Measurements from ENCODE around the gene WWC2.

DNA sequence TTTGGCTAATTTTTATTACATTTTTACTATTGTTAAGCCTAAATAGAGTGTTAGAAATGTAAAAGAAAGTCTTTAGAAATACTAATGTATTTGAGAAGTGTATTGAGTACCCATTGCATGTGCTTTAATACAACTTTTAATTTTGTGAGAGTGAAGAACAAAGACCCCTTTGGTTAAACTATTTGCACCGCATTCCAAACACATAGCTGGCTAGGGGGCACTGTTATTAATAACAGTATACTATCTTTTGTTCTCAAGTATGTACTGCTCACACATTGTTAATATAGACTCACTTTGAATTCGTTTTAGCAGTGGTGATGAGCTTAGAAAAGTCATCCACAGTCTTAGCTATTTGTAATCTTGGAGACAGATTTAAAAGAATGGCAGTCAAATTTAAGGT lies 114.9 kb downstream of the WWC2 start:
- TF ChIP-seq, protein P1, sequence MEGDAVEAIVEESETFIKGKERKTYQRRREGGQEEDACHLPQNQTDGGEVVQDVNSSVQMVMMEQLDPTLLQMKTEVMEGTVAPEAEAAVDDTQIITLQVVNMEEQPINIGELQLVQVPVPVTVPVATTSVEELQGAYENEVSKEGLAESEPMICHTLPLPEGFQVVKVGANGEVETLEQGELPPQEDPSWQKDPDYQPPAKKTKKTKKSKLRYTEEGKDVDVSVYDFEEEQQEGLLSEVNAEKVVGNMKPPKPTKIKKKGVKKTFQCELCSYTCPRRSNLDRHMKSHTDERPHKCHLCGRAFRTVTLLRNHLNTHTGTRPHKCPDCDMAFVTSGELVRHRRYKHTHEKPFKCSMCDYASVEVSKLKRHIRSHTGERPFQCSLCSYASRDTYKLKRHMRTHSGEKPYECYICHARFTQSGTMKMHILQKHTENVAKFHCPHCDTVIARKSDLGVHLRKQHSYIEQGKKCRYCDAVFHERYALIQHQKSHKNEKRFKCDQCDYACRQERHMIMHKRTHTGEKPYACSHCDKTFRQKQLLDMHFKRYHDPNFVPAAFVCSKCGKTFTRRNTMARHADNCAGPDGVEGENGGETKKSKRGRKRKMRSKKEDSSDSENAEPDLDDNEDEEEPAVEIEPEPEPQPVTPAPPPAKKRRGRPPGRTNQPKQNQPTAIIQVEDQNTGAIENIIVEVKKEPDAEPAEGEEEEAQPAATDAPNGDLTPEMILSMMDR (conservative IDR thresholded peaks at IDR 0.05; ENCODE audit: low read depth in 2 of 2): no peak
- TF ChIP-seq REST (IDR thresholded peaks at IDR 0.05; ENCODE audit: unreplicated experiment): no peak
- TF ChIP-seq EZH2phosphoT487 (IDR thresholded peaks at IDR 0.05; ENCODE audit: unreplicated experiment): no peak
- no peak for TF ChIP-seq POLR2AphosphoS5 (IDR thresholded peaks at IDR 0.05; ENCODE audit: low read depth)
- TF ChIP-seq EZH2 (IDR thresholded peaks at IDR 0.05; ENCODE audit: low read depth, unreplicated experiment): no peak
- no peak for TF ChIP-seq STAT1 (IDR thresholded peaks at IDR 0.05; ENCODE audit: unreplicated experiment)
- TF ChIP-seq ZNF114 (CRISPR knock-in tag; IDR thresholded peaks at IDR 0.05): no peak
